Measurements from ENCODE around the gene NFAT5.
"Not testable (repeated sequence)": the region's sequence is repeated elsewhere in the genome, so short reads cannot be mapped to it uniquely, and the experiment has no call there.

The NFAT5 gene

GRCh38 chr16:69559164-69559563, 6.6 kb upstream of the NFAT5 start:
- no peak for TF ChIP-seq CTCF (IDR thresholded peaks at IDR 0.05)
- no peak overlapping the region for H3K4me3 ChIP-seq
- no peak for DNase-seq (ENCODE audit: low spot score)
- H3K27ac ChIP-seq = no peak overlapping the region

- H3K4me3 ChIP-seq; DNase-seq (ENCODE audit: low spot score); H3K27ac ChIP-seq: not testable (repeated sequence)
Observed at GRCh38 chr16:69561367-69561766, 4.4 kb upstream of the NFAT5 start.

GRCh38 chr16:69561901-69562300, 3.9 kb upstream of the NFAT5 start:
- H3K4me3 ChIP-seq = no peak overlapping the region
- H3K27ac ChIP-seq = no peak overlapping the region
- DNase-seq (ENCODE audit: low spot score) = no peak
- no peak for TF ChIP-seq CTCF (IDR thresholded peaks at IDR 0.05)

- DNase-seq (ENCODE audit: low spot score) = no peak
- no peak for TF ChIP-seq CTCF (IDR thresholded peaks at IDR 0.05)
- no peak overlapping the region for H3K4me3 ChIP-seq
- no peak overlapping the region for H3K27ac ChIP-seq
Observed at GRCh38 chr16:69562813-69563212, 3.0 kb upstream of the NFAT5 start.

GRCh38 chr16:69563605-69564580, 1.9 kb upstream of the NFAT5 start:
- TF ChIP-seq CTCF (IDR thresholded peaks at IDR 0.05) = no peak
- DNase-seq (ENCODE audit: low spot score) = no peak
- peak overlapping the region; percentile 100 for H3K4me3 ChIP-seq
- no peak overlapping the region for H3K27ac ChIP-seq

- Histone ChIP-seq H3K27ac (peak overlapping the region; percentile 99 to 100), H3K4me3 (peak overlapping the region; percentile 100)
- TF ChIP-seq CTCF (IDR thresholded peaks at IDR 0.05) = no peak
- DNase-seq (ENCODE audit: low spot score) = no peak
Observed at GRCh38 chr16:69564845-69565670, 708 bp upstream of the NFAT5 start.

- no peak for TF ChIP-seq CTCF (IDR thresholded peaks at IDR 0.05)
- Histone ChIP-seq H3K4me3 (peak overlapping the region; percentile 100), H3K27ac (peak overlapping the region; percentile 99 to 100)
- peak; percentile 85 for DNase-seq (ENCODE audit: low spot score)
Observed at GRCh38 chr16:69566240-69566980, 644 bp downstream of the NFAT5 start.
